Liver (tissue), 3 donors: Measurements from ENCODE around the gene ART5.

Experiments
- CTCF ChIP-seq: fragments of 150-350 bp; IDR thresholded peaks from 2 replicates; pipeline ENCODE4 v1.5.1; 2017; ENCODE audit warnings: improper control_type of control experiment, low read depth, low read length; ENCODE audit not compliant: missing input control
- EGR1 ChIP-seq, 2 donors: IDR thresholded peaks; 2 replicates each; pipeline ENCODE4 v1.6.1; 2016 to 2018; ENCODE audit warnings: antibody characterized with exemption in 2 of 2, low read depth in 2 of 2
- FOXA1 ChIP-seq: IDR thresholded peaks from 2 replicates; pipeline ENCODE4 v1.6.1; 2016; ENCODE audit warnings: antibody characterized with exemption
- FOXA2 ChIP-seq: IDR thresholded peaks from 2 replicates; pipeline ENCODE4 v1.6.1; 2016; ENCODE audit warnings: antibody characterized with exemption
- MAX ChIP-seq: IDR thresholded peaks from 2 replicates; pipeline ENCODE4 v1.6.1; 2016; ENCODE audit warnings: antibody characterized with exemption
- REST ChIP-seq: IDR thresholded peaks from 2 replicates; pipeline ENCODE4 v1.6.1; 2016; ENCODE audit warnings: antibody characterized with exemption, mild to moderate bottlenecking
- SP1 ChIP-seq: IDR thresholded peaks from 2 replicates; pipeline ENCODE4 v1.6.1; 2018; ENCODE audit warnings: antibody characterized with exemption, mild to moderate bottlenecking
- TAF1 ChIP-seq: conservative IDR thresholded peaks from 2 replicates; pipeline ENCODE4 v1.6.1; 2016; ENCODE audit warnings: antibody characterized with exemption, mild to moderate bottlenecking
- donor health status: healthy.
- donor health status: healthy.

- no peak for TF ChIP-seq CTCF
- TF ChIP-seq EGR1 (IDR thresholded peaks at IDR 0.05; ENCODE audit: low read depth in 2 of 2): no peak
- TF ChIP-seq SP1: no peak
- no peak for TF ChIP-seq MAX
- no peak for TF ChIP-seq REST
- TF ChIP-seq FOXA2: no peak
- no peak for TF ChIP-seq FOXA1
- no peak for TF ChIP-seq TAF1
These were observed 32.4 kb upstream of the ART5 start for GRCh38 chr11:3674189-3674588.
